GM18873 (cell line): Measurements from ENCODE around the gene ATP9B.
"Not testable (repeated sequence)": the region's sequence is repeated elsewhere in the genome, so short reads cannot be mapped to it uniquely, and the experiment has no call there.

Experiments
- ATAC-seq: cut with Tn5 transposase; IDR thresholded peaks from one replicate; pipeline ENCODE4 v1.9.1; 2021; ENCODE audit warnings: mild to moderate bottlenecking, moderate library complexity, moderate number of reproducible peaks; ENCODE audit not compliant: unreplicated experiment, low FRiP score

The ATP9B gene

DNA sequence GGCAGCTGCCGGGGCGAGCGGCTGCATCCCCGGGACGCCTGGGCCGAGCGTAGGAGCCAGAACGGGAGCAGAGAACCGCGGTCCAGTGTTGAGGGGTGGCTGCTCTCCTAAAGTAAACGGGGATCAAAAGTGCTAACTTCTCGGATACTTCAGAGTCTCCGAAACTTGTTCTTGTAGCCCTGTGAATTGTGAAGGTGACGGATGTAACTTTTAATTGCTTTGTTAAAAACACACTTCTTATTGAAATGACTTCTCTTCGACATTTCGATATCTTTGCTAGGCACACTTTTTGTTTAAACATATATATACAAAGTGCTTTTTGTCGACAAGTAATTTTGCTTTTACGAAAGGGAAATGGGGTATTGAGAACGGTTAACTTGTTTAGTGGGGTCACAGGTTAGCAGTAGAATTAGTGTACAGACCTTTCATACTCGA is 540 bp downstream of the ATP9B start:
- no peak for ATAC-seq

GRCh38 chr18:79070486-79070885 is 1.3 kb downstream of the ATP9B start:
- ATAC-seq = no peak

GRCh38 chr18:79071037-79071436 is 1.8 kb downstream of the ATP9B start:
- ATAC-seq = no peak

DNA sequence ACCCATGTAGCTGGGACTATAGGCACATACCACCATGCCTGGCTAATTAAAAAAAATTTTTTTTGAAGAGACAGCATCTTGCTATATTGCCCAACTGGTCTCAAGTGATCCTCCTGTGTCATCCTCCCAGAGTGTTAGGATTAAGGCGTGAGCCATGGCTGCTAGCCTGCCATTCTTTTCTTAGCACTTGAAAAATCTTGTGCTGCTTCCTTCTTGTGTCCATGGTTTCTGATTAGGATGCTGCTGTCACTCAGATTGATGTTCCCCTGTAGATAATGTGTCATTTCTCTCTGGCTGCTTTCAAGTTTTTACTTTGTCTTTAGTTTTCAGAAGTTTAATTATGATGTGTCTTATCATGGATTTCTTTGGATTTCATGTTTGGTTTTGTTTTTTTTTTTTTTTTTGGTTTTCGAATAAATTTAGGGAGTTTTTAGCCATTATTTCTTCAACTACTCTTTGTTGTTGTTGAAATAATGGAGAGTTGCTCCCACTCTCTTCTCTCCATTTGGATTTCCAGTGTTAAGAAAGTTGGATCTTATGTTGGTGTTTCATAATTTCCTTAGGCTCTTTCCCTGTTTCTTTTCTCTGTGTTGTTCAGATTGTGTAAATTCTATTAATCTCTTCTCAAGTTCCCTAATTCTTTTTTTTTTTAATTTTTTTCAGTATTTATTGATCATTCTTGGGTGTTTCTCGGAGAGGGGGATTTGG is 2.5 kb downstream of the ATP9B start:
- no peak for ATAC-seq

GRCh38 chr18:79072655-79073054 is 3.5 kb downstream of the ATP9B start:
- ATAC-seq = not testable (repeated sequence)

GRCh38 chr18:79077181-79077580 is 8.0 kb downstream of the ATP9B start:
- ATAC-seq = no peak

DNA sequence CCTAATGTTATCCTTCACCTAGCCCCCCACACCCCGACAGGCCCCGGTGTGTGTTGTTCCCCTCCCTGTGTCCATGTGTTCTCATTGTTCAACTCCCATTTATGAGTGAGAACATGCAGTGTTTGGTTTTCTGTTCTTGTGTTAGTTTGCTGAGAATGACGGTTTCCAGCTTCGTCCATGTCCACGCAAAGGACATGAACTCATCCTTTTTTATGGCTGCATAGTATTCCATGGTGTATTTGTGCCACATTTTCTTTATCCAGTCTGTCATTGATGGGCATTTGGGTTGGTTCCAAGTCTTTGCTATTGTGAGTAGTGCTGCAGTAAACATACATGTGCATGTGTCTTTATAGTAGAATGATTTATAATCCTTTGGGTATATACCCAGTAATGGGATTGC is 9.6 kb downstream of the ATP9B start:
- ATAC-seq = not testable (repeated sequence)

DNA sequence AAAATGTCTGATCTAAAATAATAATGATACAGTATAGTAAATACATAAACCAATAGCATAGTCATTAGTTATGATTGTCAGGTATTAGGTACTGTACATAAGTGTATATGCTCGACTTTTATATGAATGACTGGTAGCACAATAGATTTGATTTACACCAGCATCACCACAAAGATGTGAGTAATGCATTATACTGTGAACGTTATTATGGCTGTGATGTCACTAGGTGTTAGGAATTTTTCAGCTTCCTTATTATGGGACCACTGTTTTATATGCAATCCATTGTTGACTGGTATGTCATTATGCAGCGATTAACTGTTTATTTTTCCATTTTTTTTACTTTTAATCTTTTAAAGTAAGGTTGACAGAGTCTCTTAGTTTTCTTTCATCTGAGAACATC is 23.7 kb downstream of the ATP9B start:
- no peak for ATAC-seq

DNA sequence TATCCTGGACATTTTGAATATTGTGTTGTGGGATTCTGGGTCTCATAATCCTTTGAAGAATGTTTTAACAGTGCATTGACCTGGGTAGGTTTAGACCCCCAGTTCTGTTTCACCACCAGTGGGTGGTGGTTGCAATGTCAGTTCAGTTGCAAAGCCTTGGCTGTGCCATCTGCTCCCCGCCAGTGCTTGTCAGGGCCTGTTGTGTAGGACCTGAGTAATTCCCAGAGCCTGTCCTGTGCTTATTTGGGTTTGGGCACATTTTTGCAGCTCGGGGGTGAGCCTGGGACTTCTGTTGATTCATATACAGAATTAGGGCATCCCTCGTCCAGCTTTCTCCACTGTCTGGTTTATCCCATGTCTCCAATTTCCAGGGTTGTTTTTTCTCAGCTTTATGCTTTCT is 24.8 kb downstream of the ATP9B start:
- no peak for ATAC-seq

- no peak for ATAC-seq
Measured at GRCh38 chr18:79095216-79095615, 26.0 kb downstream of the ATP9B start.

DNA sequence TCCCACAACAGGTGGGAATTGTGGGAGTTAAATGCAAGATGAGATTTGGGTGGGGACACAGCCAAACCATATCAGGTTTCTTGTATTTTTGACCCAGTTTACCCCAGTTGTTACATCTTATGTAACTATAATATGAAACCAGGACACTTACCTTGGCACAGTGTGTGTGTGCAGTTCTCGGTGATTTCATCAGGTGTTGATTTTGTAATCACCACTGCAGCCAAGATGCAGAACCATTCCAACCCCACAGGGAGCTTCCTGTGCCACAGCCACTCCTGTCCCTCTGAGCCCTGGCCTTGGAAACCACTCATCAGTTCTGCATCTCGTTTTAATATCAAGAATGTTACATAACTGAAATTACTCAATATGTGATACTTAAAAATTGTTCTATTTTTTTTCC is 31.8 kb downstream of the ATP9B start:
- ATAC-seq = no peak

- ATAC-seq = no peak
Measured at GRCh38 chr18:79102886-79103285, 33.7 kb downstream of the ATP9B start.

DNA sequence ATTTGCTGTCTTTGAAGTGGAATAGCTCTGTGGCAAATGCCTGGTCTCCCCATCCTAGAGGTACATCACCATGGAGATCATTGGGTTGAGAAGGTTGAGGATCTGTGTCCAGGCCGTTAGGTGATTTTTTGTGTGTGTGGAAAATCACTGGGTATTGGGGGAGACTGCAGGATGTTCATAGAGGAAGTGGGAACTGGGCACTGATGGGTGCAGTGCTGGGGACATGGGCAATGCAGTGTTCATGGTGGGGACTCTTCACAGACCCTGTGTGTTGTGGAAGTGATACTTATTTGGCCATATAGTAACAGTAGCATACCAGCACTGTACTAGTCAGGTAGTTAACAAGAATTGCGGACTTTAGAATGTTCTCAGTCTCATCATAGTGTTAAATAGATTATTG is 34.9 kb downstream of the ATP9B start:
- ATAC-seq = no peak

GRCh38 chr18:79105455-79105854 is 36.3 kb downstream of the ATP9B start:
- no peak for ATAC-seq

GRCh38 chr18:79106084-79106483 is 36.9 kb downstream of the ATP9B start:
- no peak for ATAC-seq

- no peak for ATAC-seq
Measured at GRCh38 chr18:79107886-79108285, 38.7 kb downstream of the ATP9B start.

- no peak for ATAC-seq
Measured at GRCh38 chr18:79108549-79109215, 39.5 kb downstream of the ATP9B start.

DNA sequence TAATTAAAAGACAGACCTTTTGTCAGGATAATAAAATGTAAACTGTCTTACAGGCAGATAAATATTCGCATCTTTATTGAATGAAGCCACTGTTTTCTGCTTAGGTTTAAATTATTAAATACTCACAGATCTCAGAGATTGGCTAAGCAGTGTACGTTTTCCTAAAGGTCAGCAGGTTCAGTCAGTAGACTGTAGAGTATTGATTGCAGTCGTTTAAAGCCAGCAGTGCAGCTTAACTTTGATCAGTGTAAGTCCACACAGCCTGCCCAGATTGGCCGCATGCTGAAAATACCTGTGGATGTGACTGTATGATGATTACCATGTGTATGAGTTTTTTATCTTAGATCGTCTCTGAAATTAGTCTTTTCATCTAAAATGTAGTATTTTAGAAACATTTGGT is 42.3 kb downstream of the ATP9B start:
- ATAC-seq = no peak

GRCh38 chr18:79117385-79117784 is 48.2 kb downstream of the ATP9B start:
- no peak for ATAC-seq

- no peak for ATAC-seq
Measured at GRCh38 chr18:79117788-79118187, 48.6 kb downstream of the ATP9B start.

DNA sequence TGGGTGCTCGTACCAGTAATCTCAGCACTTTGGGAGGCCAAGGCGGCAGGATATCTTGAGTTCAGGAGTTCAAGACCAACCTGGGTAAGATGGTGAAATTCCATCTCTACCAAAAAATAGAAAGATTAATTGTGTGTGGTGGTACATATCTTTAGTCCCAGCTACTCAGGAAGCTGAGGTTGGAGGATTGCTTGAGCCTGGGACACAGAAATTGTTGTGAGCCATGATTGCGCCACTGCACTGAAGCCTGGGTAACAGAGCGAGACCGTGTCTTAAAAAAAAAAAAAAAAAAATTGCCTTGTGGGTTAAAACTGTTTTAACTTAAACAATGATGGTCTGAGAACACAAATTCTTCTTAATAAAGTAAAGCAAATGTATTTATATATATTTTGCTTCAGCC is 49.6 kb downstream of the ATP9B start:
- ATAC-seq = no peak

GRCh38 chr18:79121746-79122474 is 52.7 kb downstream of the ATP9B start:
- ATAC-seq = no peak
